Measurements from ENCODE around the gene ACKR2.

ACKR2 gene

GRCh38 chr3:42851228-42851834 lies 42.1 kb downstream of the ACKR2 start:
- Histone ChIP-seq H3K27me3 (ENCODE audit: insufficient read depth, low read depth) (no peaks in the 10 kb centered on the region), H4K20me1 (ENCODE audit: insufficient read depth) (no peaks in the 10 kb centered on the region), H3K27ac (no peak overlapping the region)

GRCh38 chr3:42852441-42852840 lies 43.2 kb downstream of the ACKR2 start:
- no peak overlapping the region for H3K27ac ChIP-seq
- H3K79me2 ChIP-seq (ENCODE audit: insufficient read depth, low read depth): no peaks in the 10 kb centered on the region
- no peaks in the 10 kb centered on the region for H3K36me3 ChIP-seq (ENCODE audit: insufficient read depth)
- H3K4me3 ChIP-seq (IDR thresholded peaks at IDR 0.05; ENCODE audit: insufficient read depth, low read depth, low read length): no peak overlapping the region
- no peaks in the 10 kb centered on the region for H4K20me1 ChIP-seq (ENCODE audit: insufficient read depth)
- no peak for TF ChIP-seq CTCF (conservative IDR thresholded peaks at IDR 0.05; ENCODE audit: low read depth, low read length)
- no peak overlapping the region for H3K9ac ChIP-seq
- H3K27me3 ChIP-seq (ENCODE audit: insufficient read depth, low read depth): no peaks in the 10 kb centered on the region
- H3K4me1 ChIP-seq (ENCODE audit: low read depth, poor library complexity, severe bottlenecking): no peaks in the 10 kb centered on the region
- H2AFZ ChIP-seq (ENCODE audit: low read depth): no peak overlapping the region
- H3K4me2 ChIP-seq: no peak overlapping the region

More at GRCh38 chr3:42851228-42851834, 42.1 kb downstream of the ACKR2 start:
- Histone ChIP-seq H3K4me3 (IDR thresholded peaks at IDR 0.05; ENCODE audit: insufficient read depth, low read depth, low read length) (no peak overlapping the region), H2AFZ (ENCODE audit: low read depth) (no peak overlapping the region), H3K4me2 (no peak overlapping the region), H3K4me1 (ENCODE audit: low read depth, poor library complexity, severe bottlenecking) (no peaks in the 10 kb centered on the region), H3K36me3 (ENCODE audit: insufficient read depth) (no peaks in the 10 kb centered on the region), H3K79me2 (ENCODE audit: insufficient read depth, low read depth) (no peaks in the 10 kb centered on the region), H3K9ac (no peak overlapping the region)
- TF ChIP-seq CTCF (conservative IDR thresholded peaks at IDR 0.05; ENCODE audit: low read depth, low read length): no peak

GRCh38 chr3:42853056-42853455 lies 43.8 kb downstream of the ACKR2 start:
- Histone ChIP-seq H3K36me3 (ENCODE audit: insufficient read depth) (no peaks in the 10 kb centered on the region), H3K27me3 (ENCODE audit: insufficient read depth, low read depth) (no peaks in the 10 kb centered on the region), H3K9ac (no peak overlapping the region), H3K79me2 (ENCODE audit: insufficient read depth, low read depth) (no peaks in the 10 kb centered on the region), H3K27ac (no peak overlapping the region), H4K20me1 (ENCODE audit: insufficient read depth) (no peaks in the 10 kb centered on the region), H2AFZ (ENCODE audit: low read depth) (no peak overlapping the region), H3K4me2 (no peak overlapping the region), H3K4me3 (IDR thresholded peaks at IDR 0.05; ENCODE audit: insufficient read depth, low read depth, low read length) (no peak overlapping the region), H3K4me1 (ENCODE audit: low read depth, poor library complexity, severe bottlenecking) (no peaks in the 10 kb centered on the region)
- no peak for TF ChIP-seq CTCF (conservative IDR thresholded peaks at IDR 0.05; ENCODE audit: low read depth, low read length)

- Histone ChIP-seq H3K36me3 (ENCODE audit: insufficient read depth) (no peaks in the 10 kb centered on the region), H3K4me2 (no peak overlapping the region), H3K79me2 (ENCODE audit: insufficient read depth, low read depth) (no peaks in the 10 kb centered on the region), H2AFZ (ENCODE audit: low read depth) (no peak overlapping the region), H3K9ac (no peak overlapping the region), H3K4me3 (IDR thresholded peaks at IDR 0.05; ENCODE audit: insufficient read depth, low read depth, low read length) (no peak overlapping the region), H4K20me1 (ENCODE audit: insufficient read depth) (no peaks in the 10 kb centered on the region), H3K27me3 (ENCODE audit: insufficient read depth, low read depth) (no peaks in the 10 kb centered on the region), H3K4me1 (ENCODE audit: low read depth, poor library complexity, severe bottlenecking) (no peaks in the 10 kb centered on the region), H3K27ac (no peak overlapping the region)
- no peak for TF ChIP-seq CTCF (conservative IDR thresholded peaks at IDR 0.05; ENCODE audit: low read depth, low read length)
Observed at GRCh38 chr3:42853739-42854302, 44.6 kb downstream of the ACKR2 start.

All from KMS-11 (cell line).